Hepatocyte (in vitro differentiated cells): Measurements from ENCODE around the gene PPBP. TPM values are rescaled to one million over a fixed set of nuclear protein-coding genes. Genes with fewer than 3 reads are reported as not detected.

ENCODE experiments used
- DNase-seq: peaks from one replicate; pipeline ENCODE4 v3.0.0-alpha.2; 2016; ENCODE audit warnings: low spot score
- H2AFZ ChIP-seq: fragments of 200-600 bp; sonication (generic); 2 replicates; pipeline ENCODE4 v1.6.0; 2016; ENCODE audit warnings: antibody characterized with exemption, mild to moderate bottlenecking
- H3K27ac ChIP-seq: fragments of 200-600 bp; sonication (generic); 2 replicates; pipeline ENCODE4 v1.5.1; 2016; ENCODE audit warnings: mild to moderate bottlenecking
- H3K27me3 ChIP-seq: fragments of 200-600 bp; sonication (generic); 2 replicates; pipeline ENCODE4 v1.6.1; 2016
- H3K36me3 ChIP-seq: fragments of 200-600 bp; sonication (generic); replicated peaks from 2 replicates; pipeline ENCODE4 v1.5.1; 2016; ENCODE audit warnings: low read depth; ENCODE audit not compliant: insufficient read depth
- H3K4me1 ChIP-seq: fragments of 200-600 bp; sonication (generic); 2 replicates; pipeline ENCODE4 v1.5.1; 2016; ENCODE audit warnings: mild to moderate bottlenecking, moderate library complexity; ENCODE audit not compliant: insufficient read depth
- H3K4me2 ChIP-seq: fragments of 200-600 bp; sonication (generic); 2 replicates; pipeline ENCODE4 v1.6.0; 2016
- H3K4me3 ChIP-seq: fragments of 200-600 bp; sonication (generic); 2 replicates; pipeline ENCODE4 v1.5.1; 2016; ENCODE audit warnings: mild to moderate bottlenecking
- H3K79me2 ChIP-seq: fragments of 200-600 bp; sonication (generic); 2 replicates; pipeline ENCODE4 v1.6.0; 2017; ENCODE audit warnings: mild to moderate bottlenecking
- H3K9me2 ChIP-seq: fragments of 200-600 bp; sonication (generic); replicated peaks from 2 replicates; pipeline ENCODE4 v1.6.0; 2017; ENCODE audit warnings: mild to moderate bottlenecking; ENCODE audit not compliant: insufficient read depth
- H3K9me3 ChIP-seq: fragments of 200-600 bp; sonication (generic); 2 replicates; pipeline ENCODE4 v1.5.1; 2016; ENCODE audit warnings: low read depth, mild to moderate bottlenecking
- H4K20me1 ChIP-seq: fragments of 200-600 bp; sonication (generic); 2 replicates; pipeline ENCODE4 v1.6.0; 2016; ENCODE audit warnings: mild to moderate bottlenecking; ENCODE audit not compliant: insufficient read depth, poor library complexity, severe bottlenecking
- CTCF ChIP-seq: fragments of 200-600 bp; sonication (generic); IDR thresholded peaks from 2 replicates; pipeline ENCODE4 v1.5.1; 2016; ENCODE audit warnings: antibody characterized with exemption, mild to moderate bottlenecking; ENCODE audit not compliant: poor library complexity
- EZH2 ChIP-seq: fragments of 200-600 bp; sonication (generic); IDR thresholded peaks from 2 replicates; pipeline ENCODE4 v1.6.1; 2016; ENCODE audit warnings: antibody characterized with exemption, mild to moderate bottlenecking, borderline replicate concordance
- EZH2phosphoT487 ChIP-seq: fragments of 200-600 bp; sonication (generic); IDR thresholded peaks from one replicate; pipeline ENCODE4 v1.6.1; 2018; ENCODE audit warnings: antibody characterized with exemption, mild to moderate bottlenecking, low read depth, moderate library complexity; ENCODE audit not compliant: unreplicated experiment, severe bottlenecking
- WGBS: methylation state at CpG from one replicate; pipeline ENCODE4 v1.1.6; 2016; ENCODE audit warnings: low lambda C conversion rate; ENCODE audit errors: missing lambda C conversion rate; 5-methylcytosine and 5-hydroxymethylcytosine counted together
- polyA plus RNA-seq: library from polyadenylated mRNA; unstranded; fragments of >200 nt; fragmentation: Nextera tagmentation; extraction: Ambion mirVana; gene quantifications from 2 replicates; pipeline ENCODE4 v1.2.1, GENCODE V29; 2016
- total RNA-seq: library from RNA; depleted of rRNA; stranded (reverse); fragments of >200 nt; gene quantifications from 2 replicates; pipeline ENCODE4 v1.2.3, GENCODE V29; 2014

The PPBP gene
- total and polyA plus RNA-seq, 2 experiments from 2014 or later: 1.2 TPM; not detected in 1

GRCh38 chr4:74012130-74012529 is 24.1 kb upstream of the PPBP start:
- H3K9me2 ChIP-seq: no peaks in the 10 kb centered on the region
- H2AFZ ChIP-seq: no peak overlapping the region
- H3K4me3 ChIP-seq: no peak overlapping the region
- TF ChIP-seq EZH2 (no peak), EZH2phosphoT487 (no peak), CTCF (no peak)
- no peaks in the 10 kb centered on the region for H3K27me3 ChIP-seq
- no peaks in the 10 kb centered on the region for H3K79me2 ChIP-seq
- no peak for DNase-seq
- H3K36me3 ChIP-seq: no peaks in the 10 kb centered on the region
- no peak overlapping the region for H3K4me2 ChIP-seq
- WGBS: 91% methylated on average over 4 of the region's 4 CpGs
- H3K27ac ChIP-seq: no peak overlapping the region
- H3K9me3 ChIP-seq: no peaks in the 10 kb centered on the region
- H4K20me1 ChIP-seq: no peaks in the 10 kb centered on the region
- H3K4me1 ChIP-seq: no peaks in the 10 kb centered on the region

- H3K36me3 ChIP-seq: no peaks in the 10 kb centered on the region
- H3K4me3 ChIP-seq: no peak overlapping the region
- H3K9me2 ChIP-seq: no peaks in the 10 kb centered on the region
- no peaks in the 10 kb centered on the region for H3K9me3 ChIP-seq
- H3K27me3 ChIP-seq: no peaks in the 10 kb centered on the region
- H3K4me2 ChIP-seq: no peak overlapping the region
- no peaks in the 10 kb centered on the region for H3K79me2 ChIP-seq
- TF ChIP-seq CTCF: no peak
- TF ChIP-seq EZH2phosphoT487: no peak
- TF ChIP-seq EZH2: no peak
- H3K4me1 ChIP-seq: peaks cover 9% of the 10 kb centered on the region
- no peaks in the 10 kb centered on the region for H4K20me1 ChIP-seq
- DNase-seq: no peak
- H2AFZ ChIP-seq: no peak overlapping the region
- H3K27ac ChIP-seq: no peak overlapping the region
- 87% methylated on average over 3 of the region's 3 CpGs for WGBS
These were observed 21.3 kb upstream of the PPBP start for GRCh38 chr4:74009307-74009706.

GRCh38 chr4:74006009-74006476 is 18.1 kb upstream of the PPBP start:
- peaks cover 9% of the 10 kb centered on the region for H3K4me1 ChIP-seq
- H3K27me3 ChIP-seq: no peaks in the 10 kb centered on the region
- H3K36me3 ChIP-seq: no peaks in the 10 kb centered on the region
- H3K79me2 ChIP-seq: no peaks in the 10 kb centered on the region
- no peaks in the 10 kb centered on the region for H4K20me1 ChIP-seq
- TF ChIP-seq EZH2phosphoT487 (no peak), CTCF (no peak), EZH2 (no peak)
- H2AFZ ChIP-seq: no peak overlapping the region
- no peak overlapping the region for H3K4me3 ChIP-seq
- no peaks in the 10 kb centered on the region for H3K9me3 ChIP-seq
- peak overlapping the region; percentile 29 for H3K4me2 ChIP-seq
- WGBS: 83% methylated on average over 2 of the region's 2 CpGs
- no peak for DNase-seq
- H3K27ac ChIP-seq: peak overlapping the region; percentile 78
- H3K9me2 ChIP-seq: no peaks in the 10 kb centered on the region

GRCh38 chr4:74005528-74005927 is 17.5 kb upstream of the PPBP start:
- peak overlapping the region; percentile 89 for H3K27ac ChIP-seq
- DNase-seq: peak; percentile 39

More at GRCh38 chr4:74005528-74005927, 17.5 kb upstream of the PPBP start:
- Histone ChIP-seq H3K9me3 (no peaks in the 10 kb centered on the region), H3K4me2 (peak overlapping the region; percentile 54), H3K4me1 (peaks cover 9% of the 10 kb centered on the region), H3K27me3 (no peaks in the 10 kb centered on the region), H3K79me2 (no peaks in the 10 kb centered on the region), H4K20me1 (no peaks in the 10 kb centered on the region), H2AFZ (no peak overlapping the region), H3K36me3 (no peaks in the 10 kb centered on the region), H3K4me3 (no peak overlapping the region), H3K9me2 (no peaks in the 10 kb centered on the region)
- TF ChIP-seq CTCF (no peak), EZH2 (no peak), EZH2phosphoT487 (no peak)
- WGBS: 35% methylated on average over 3 of the region's 3 CpGs
